ENCODE data around the gene PEX11A.

The PEX11A gene

GRCh38 chr15:89654847-89655805, 35.4 kb downstream of the PEX11A start, which contains the start of gene KIF7:
KIF7 (minus strand) TSS chr15:89655467; CDS start chr15:89652930, 2,537 bp downstream.
- DNase-seq = no peak

GRCh38 chr15:89654301-89654761, 36.2 kb downstream of the PEX11A start:
- DNase-seq = no peak

GRCh38 chr15:89653578-89653977, 37.0 kb downstream of the PEX11A start:
- no peak for DNase-seq

- no peak for DNase-seq
These were observed 37.9 kb downstream of the PEX11A start for GRCh38 chr15:89652666-89653065.

GRCh38 chr15:89652131-89652530, 38.4 kb downstream of the PEX11A start:
- DNase-seq = no peak

GRCh38 chr15:89649716-89650115, 40.8 kb downstream of the PEX11A start:
- no peak for DNase-seq

GRCh38 chr15:89649013-89649625, 41.4 kb downstream of the PEX11A start:
- no peak for DNase-seq

- no peak for DNase-seq
These were observed 42.2 kb downstream of the PEX11A start for GRCh38 chr15:89648106-89649012.

GRCh38 chr15:89647191-89647851, 43.2 kb downstream of the PEX11A start:
- peak; percentile 40 to 46 for DNase-seq

- DNase-seq = no peak
These were observed 44.0 kb downstream of the PEX11A start for GRCh38 chr15:89646416-89647141.

GRCh38 chr15:89645680-89646079, 44.9 kb downstream of the PEX11A start:
- DNase-seq = no peak

- DNase-seq = no peak
These were observed 48.4 kb downstream of the PEX11A start for GRCh38 chr15:89642106-89642505.

- DNase-seq = no peak
These were observed 49.5 kb downstream of the PEX11A start for GRCh38 chr15:89641053-89641452.

GRCh38 chr15:89640245-89640644, 50.3 kb downstream of the PEX11A start:
- DNase-seq = no peak

- no peak for DNase-seq
These were observed 57.0 kb downstream of the PEX11A start for GRCh38 chr15:89633585-89633984.

- no peak for DNase-seq
These were observed 57.8 kb downstream of the PEX11A start for GRCh38 chr15:89632563-89633430.

- DNase-seq = no peak
These were observed 58.7 kb downstream of the PEX11A start for GRCh38 chr15:89631902-89632264.

Data from bone marrow (tissue), 2 donors.